Mammary epithelial cell (primary cell): ENCODE data around the gene DLK2.

Source experiments
- CTCF ChIP-seq, 2 donors: IDR thresholded peaks in 1 of 2; conservative IDR thresholded peaks in 1 of 2; 2 replicates each; pipeline ENCODE4 v1.5.1; 2011 to 2012; ENCODE audit warnings: inconsistent platforms in 2 of 2, low read length in 2 of 2, mild to moderate bottlenecking in 2 of 2, control low read depth in 1 of 2, low read depth in 1 of 2; ENCODE audit not compliant: insufficient read depth in 1 of 2; ENCODE audit errors: extremely low read depth in 1 of 2
- EZH2 ChIP-seq: IDR thresholded peaks from 2 replicates; pipeline ENCODE4 v1.6.1; 2012; ENCODE audit warnings: low read length, inconsistent platforms, borderline replicate concordance

- TF ChIP-seq CTCF (conservative IDR thresholded peaks at IDR 0.05 in 1 of 2, IDR thresholded peaks at IDR 0.05 in 1 of 2; ENCODE audit: extremely low read depth in 1 of 2, insufficient read depth in 1 of 2, low read depth in 1 of 2, low read length in 2 of 2), result no peak
- no peak for TF ChIP-seq EZH2
These were observed 4.6 kb downstream of the DLK2 start for GRCh38 chr6:43450699-43451131.
